Medulla oblongata (tissue), 1 donor: ENCODE data around the gene SLC25A42.
"Not testable (repeated sequence)": the region's sequence is repeated elsewhere in the genome, so short reads cannot be mapped to it uniquely, and the experiment has no call there.

Experiments
- DNase-seq: peaks from one replicate; pipeline ENCODE4 v3.0.0-alpha.2; 2015; ENCODE audit errors: extremely low spot score

The SLC25A42 gene

DNA sequence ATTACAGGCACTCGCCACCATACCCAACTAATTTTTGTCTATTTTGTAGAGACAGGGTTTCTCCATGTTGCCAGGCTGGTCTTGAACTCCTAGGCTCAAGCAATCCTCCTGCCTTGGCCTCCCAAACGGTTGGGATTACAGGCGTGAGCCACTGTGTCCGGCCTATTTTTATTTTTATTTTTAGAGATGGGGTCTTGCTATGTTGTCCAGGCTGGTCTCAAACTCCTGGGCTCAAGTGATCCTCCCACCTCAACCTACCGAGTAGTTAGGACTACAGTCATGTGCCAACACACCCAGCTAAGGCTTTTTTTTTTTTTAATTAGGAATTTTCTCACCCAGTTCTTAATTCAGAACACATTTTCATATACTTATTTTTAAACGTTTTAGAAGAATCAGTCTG lies 71.9 kb downstream of the SLC25A42 start:
- not testable (repeated sequence) for DNase-seq

DNA sequence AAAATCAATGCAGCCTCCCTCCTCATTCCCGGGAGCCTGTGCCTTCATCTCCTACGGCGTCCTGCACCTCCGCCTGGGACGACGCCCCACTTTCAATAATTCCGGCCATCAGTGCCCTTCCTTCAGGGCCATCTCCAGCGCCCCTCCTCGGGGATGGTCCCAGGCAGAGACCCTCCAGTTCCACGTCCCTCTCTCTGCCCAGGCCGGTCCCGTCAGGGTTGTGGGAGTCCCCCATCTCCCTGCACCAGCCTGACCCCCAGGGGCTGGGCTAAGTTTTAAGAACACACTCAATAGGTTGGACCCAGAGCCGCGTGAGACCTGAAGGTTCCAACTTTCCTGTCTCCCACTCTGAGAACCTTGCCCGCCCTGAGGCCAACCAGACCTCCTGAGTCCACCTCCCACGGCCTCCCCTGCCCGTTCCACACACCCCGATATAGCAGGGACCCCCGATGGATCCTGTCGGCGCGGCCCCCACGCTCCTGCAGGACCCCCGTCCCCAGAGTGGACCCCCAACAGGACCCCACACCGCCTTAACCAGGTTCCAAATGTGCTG lies 73.8 kb downstream of the SLC25A42 start:
- no peak for DNase-seq

DNA sequence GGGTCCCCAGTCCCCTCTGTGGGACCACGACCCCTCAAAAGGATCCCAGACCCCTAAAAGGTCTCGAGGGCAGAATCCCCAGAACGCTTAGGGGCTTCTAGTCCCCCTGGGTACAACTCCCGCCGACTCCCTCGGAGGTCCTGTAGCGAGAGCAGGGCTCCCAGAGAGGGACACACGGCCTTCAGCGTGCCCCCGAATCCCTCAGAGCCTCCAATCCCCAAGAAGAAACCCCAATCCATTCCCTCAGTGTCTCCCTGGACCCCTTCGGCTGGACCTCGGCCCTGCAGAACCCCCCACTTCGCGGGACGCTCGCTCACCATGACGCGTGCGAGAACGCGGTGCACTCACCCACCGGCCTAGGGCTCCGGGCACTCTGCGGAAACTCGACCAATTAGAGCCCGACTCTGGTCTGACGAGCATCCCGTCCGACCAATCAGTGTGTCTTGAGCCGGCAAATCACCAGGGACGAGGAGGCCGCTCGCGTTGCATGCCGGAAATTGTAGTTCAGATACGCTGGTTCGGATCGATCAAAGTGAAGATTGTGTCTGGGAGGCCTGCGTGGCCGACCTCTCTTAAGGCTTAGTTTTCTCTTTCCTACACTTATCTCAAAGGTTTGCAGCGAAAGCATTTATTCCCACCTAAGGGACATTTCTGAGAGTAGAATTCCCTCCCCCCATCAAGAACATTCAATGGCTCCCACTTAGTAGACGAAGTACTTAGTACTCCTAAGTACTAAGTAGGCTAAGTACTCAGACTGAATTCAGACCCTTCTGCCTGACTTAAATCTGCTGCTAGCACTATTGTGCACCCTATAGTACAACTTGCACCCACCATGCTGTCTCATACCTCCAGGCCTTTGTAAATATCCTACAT lies 74.6 kb downstream of the SLC25A42 start, which contains the start of gene TMEM161A:
TMEM161A (minus strand) TSS at position 370 of the 873 bp plus-strand sequence; CDS start at position 320, 50 bp downstream.
- DNase-seq = peak; percentile 98

DNA sequence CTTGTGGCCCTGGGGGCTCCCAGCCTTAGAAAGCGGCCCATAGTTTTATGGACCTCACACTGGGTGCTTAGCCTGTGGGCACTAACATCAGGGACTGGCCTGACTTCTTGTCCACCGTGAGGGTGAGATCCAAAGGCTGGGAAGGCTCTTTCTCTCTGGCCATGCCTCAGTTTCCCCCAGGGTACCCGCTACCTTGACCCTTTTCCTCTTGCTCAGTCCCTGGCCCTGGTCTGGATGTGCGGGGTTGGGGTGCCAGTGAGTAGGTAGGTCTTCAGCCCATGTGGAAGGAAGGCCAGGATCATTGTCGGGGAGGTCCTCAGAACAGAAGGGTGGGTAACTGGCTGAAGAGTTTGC lies 76.1 kb downstream of the SLC25A42 start:
- no peak for DNase-seq

DNA sequence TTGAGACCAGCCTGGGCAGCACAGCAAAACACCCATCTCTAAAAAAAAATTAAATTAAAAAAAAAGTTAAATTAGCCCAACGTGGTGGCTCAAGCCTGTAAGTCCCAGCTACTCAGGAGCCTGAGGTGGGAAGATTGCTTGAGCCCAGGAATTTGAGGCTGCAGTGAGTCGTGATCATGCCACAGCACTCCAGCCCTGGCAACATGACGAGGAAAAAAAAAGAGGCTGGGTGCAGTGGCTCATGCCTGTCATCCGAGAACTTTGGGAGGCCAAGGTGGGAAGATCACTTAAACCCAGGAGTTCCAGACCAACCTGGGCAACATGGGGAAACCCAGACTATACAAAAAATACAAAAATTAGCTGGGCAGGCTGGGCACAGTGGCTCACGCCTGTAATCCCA lies 76.7 kb downstream of the SLC25A42 start:
- DNase-seq = no peak

DNA sequence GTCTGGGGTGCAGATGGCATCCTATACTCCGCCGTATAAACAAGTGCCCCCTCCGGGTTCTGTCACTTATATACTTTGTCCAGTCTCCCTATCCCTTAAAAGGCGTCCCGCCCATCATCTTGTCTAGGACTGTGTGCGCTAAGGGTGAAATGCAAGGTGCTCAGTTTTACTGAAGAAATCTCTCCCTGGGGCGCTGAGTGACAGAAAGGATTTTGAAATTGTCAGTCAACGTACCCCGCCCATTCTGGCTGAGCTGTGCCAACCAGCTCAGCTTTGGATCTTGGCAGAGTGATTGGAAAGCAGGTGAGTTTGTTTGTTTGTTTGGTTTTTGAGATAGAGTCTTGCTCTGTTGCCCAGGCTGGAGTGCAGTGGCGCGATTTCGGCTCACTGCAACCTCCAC lies 78.6 kb downstream of the SLC25A42 start:
- no peak for DNase-seq

DNA sequence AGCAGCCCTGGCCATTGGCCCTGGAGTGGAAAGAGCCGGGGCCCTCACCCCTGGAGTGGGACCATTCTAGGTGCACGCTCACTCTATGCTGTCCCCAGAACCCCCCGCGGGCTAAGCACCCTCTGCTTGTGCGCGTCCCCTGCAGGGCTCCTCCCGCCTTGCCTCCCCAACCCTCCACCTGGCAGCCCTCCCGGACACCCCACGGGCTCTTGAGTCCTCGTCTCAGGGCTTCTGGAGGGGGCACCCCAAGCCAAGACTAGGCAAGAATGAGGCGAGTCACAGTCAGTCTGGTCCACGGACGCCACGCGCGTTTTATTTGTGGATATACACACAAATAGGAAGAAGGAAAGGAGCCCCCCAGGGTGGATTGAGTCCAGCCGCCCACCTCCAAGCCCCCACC lies 81.5 kb downstream of the SLC25A42 start:
- DNase-seq = no peak

DNA sequence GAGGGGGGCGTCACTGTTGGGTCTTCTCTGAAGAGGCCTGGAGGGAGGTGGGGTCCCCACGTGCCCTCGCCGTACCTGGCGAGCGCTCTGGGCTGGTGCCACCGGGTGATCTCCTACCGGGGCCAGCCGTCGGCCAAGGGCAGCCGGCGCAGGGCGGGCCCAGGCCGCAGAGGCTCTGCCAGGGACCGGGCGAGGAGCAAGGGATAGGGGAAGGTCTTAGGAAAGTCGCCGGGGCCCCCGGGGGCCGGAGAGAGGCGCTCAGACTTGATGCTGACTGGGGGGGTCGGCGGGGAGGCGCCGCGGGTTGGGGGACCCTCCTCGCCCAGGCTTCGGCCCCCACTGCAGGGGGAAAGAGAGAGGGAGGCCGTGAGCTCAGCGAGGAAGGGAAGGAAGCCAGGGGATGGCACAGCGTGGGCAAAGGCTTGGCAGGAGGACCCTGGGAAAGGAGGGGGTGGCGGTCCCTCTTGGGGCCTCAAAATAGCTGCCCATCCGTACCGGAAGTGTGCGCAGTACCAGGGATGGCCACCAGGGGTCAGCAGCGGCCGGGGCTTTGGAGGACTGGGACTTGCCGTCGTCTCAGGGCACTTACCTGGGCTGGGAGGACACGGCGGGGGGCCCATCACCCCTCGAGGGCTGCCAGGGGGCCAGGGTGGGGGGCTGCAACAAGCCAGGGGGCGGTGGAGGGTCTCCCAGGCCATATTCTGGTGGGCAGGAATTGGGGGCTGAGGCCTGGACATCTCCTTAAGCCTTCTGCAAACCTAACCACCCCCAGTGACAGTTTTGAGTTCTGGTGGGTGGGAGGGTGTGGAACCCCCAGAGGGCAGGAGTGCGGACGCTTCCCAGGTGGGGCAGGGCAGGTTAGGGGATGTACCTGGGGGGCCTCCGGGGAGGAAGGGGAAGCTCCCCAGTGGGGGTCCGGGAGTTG lies 82.2 kb downstream of the SLC25A42 start:
- DNase-seq = peak; percentile 47

DNA sequence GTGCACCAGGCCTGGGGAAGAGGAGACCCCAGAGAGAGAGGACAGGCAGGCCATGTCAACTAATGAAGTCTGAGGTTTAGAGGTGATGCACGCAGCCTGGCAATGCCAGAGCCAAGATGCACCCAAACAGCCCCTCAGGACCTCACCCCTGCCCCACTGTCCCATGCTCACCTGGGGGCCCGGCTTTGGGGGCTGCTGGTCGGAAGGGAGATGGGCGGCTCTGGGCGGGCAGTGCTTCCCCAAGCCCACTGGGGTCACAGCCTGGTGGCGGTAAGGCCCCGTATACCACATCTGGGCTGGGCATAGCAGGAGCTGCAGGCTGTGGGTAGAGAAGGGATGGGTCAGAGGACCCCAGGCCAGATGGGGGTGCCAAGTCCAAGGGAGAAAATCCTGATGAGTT lies 83.1 kb downstream of the SLC25A42 start:
- DNase-seq = no peak

DNA sequence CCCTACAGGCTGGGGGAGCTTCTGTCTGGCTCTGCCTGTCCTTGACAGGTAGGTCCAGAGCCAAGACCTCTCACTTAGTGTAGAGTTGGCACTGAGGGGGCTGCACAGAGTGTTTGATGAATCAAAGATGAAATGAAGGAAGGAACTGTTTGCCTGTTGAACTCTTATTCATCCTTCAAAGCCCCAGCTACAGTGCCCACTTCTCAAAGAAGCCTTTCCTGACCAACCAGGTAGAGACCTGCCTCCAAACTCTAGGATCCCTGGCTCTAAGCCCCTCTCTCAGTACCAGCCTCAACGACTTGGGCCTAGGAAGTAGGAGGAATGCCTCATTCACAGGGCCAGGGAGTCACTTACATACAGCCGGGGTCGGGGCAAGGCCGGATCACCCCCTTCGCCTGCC lies 83.5 kb downstream of the SLC25A42 start:
- no peak for DNase-seq

DNA sequence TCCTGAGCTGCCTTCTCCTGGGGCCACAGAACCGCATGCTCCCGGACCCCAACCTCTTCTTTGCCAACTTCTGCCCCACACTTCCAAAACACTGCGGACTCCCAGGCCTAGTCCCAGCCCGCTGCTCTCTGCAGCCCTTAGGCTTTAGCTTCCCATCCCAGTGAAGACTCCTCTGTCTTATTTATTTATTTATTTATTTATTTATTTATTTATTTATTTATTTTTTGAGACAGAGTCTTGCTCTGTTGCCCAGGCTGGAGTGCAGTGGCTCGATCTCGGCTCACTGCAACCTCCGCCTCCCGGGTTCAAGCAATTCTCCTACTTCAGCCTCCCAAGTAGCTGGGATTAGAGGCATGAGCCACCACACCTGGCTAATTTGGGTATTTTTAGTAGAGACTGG lies 84.7 kb downstream of the SLC25A42 start:
- not testable (repeated sequence) for DNase-seq

DNA sequence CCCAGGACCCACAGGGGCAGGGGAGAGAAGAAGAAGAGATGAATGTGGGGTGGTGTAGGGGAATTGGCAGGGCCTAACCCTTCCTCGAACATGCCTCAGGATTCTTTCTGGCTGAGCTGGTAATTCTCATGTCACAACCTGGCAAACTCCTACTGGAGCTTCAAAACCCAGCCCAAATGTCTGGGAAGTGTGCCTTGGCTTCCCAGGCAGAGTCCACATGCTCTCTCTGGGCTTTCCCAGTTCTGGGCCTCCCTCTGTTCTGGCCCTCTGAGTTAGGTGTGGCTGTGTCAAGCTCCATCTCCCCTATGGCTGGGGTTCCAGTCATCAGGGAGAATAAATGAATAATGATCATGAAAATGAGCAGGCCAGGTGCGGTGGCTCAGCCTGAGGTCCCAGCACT lies 85.6 kb downstream of the SLC25A42 start:
- DNase-seq = no peak

DNA sequence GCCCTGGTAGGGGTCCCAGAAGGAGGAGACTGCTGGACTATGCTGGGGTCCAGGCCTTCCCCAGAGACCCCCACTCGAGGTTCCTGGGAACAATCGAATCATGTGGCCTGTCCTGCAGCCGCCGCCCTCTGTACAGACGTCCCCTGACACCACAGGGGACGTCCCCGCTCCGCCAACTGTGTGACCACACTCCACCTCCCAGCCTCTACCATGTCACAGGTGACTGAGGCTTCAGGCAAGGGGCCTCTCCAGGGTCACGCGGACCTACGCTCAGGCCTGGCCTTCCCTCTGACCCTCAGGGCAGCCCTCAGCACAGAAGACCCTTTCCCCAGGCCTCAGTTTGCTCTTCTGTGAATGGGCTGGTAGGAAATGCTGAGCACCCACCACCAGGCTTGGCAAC lies 87.6 kb downstream of the SLC25A42 start:
- DNase-seq = no peak

DNA sequence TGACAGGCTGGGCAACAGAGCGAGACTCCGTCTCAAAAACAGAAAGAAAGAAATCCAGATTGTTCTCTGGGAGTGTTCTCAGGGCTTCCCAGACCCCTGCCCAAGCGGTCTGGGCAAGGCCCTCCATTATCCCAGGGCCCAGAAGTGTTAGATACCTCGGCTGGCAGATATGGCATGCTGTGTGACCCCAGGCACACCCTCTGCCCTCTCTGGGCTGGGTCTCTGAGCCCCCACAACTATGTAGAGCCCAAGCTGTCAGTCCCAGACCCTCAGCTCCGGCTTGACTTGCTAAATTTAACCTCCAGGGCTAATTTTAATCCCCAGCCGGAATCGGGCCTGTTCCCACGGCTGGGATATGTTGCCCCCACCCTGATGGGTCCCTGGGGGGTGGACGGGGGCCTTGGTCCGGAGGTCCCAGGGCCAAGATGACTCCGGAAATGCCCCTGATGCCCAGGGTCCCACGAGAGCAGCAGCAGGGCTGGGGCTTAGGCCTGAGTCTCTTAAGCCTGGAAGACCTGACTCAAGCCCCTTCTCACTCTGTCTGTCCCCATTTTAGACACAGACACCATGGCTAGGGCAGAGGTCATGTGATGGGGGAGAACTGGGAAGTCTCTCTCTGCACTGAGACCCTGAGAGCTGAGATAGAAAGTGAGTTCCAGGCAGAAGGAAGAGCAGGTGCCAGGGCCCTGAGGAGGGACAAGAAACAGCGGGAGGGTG lies 89.0 kb downstream of the SLC25A42 start:
- DNase-seq = no peak

DNA sequence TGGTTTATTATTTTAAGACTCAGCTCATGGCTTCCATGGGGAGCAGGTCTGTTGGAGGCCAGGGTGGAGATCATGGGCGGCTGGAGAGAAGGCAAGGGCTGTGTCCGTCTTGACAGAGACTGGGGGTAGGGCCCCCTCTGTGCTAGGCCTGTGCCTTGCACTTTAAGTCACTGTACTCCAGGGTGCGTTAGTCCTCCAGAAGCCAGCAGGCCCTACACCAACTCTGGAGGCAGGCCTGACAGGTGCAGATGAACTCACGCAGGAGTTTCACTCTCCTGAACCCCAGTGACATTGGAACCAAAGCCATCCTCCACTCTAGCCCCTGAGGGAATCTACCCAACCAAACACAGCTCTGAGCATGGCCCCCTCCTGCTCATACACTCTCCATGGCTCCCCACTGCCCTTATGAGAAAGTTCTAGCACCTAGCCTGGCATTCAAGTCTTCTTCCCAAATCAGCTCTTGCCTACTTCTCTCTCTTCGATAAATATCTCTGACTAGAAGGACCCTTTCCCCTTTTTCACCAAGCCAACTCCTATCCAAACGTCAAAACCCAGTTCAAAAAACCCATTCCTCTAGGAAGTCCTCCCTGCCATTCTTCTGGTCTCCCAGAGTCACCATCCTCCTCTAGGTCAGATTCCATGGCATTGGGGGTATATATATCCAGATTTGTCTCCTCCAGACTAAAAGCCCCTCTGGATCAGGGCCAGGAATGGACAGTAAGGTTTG lies 91.1 kb downstream of the SLC25A42 start:
- no peak for DNase-seq

DNA sequence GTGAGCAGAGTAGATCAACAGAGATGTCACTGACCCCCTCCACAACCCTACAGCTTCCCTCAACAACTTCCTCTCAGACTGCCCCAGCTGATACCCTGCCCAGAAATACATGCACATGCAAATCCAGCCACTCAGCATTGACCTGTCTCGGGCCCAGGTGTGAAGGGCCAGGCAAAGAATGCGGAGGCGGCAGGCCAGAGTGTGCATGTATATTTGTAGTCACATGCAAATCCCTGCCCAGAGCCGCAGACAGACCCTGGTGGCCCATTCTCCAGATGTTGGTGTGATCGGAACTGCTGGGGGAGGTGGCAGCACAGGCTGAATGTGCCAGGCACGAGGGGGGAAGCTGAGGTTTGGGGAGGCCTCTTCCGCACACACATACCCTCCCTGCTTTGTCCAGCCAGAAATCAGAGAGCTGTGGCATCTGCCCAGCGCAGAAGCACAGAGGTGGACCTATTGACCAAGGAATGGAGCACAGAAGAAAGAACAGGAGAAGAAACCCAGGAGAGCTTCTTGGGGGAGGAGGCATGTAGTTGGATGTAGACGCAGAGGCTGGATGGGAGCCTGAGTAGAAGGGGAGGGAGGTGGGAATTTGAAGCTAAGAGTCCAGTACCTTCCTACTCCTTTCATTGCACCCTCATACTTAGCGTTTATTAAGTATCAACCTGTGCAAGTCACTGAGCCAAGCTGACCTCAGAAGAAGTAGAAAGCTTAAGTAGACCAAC lies 91.9 kb downstream of the SLC25A42 start:
- DNase-seq = no peak

DNA sequence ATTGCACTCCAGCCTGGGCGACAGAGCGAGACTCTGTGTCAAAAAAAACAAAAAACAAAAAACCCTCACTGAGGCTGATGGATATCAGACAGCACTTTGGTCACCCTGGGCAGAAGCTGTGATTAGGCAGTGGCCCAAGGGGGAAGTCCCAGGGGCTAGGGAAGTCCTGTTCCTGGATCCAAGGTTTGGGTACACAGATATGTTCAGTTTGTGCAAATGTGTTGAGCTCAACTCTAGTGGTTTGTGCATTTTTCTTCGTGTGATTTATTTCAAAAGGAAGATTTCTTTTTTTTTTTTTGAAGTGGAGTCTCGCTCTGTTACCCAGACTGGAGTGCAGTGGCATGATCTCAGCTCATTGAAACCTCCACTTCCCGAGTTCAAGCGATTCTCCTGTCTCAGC lies 94.0 kb downstream of the SLC25A42 start:
- DNase-seq = no peak

DNA sequence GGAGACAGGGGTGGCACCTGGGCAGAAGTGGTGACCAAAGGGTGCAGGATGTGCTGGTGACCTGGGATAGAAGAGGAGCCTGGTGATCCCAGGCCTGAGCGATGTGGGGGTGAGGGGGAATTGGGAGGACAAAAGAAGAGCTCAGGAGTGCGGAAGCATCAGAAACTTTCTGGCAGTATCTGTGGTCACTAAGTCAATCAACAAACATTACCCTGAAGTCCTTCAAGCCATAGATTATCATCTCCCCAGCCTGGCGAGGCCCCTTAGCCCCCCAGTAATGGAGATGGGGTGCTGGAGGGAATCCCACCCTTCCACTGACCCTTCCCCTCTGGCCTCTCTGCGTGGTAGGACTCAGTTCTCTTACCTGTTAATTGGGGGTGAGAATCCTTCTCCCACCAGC lies 95.7 kb downstream of the SLC25A42 start:
- DNase-seq = no peak

DNA sequence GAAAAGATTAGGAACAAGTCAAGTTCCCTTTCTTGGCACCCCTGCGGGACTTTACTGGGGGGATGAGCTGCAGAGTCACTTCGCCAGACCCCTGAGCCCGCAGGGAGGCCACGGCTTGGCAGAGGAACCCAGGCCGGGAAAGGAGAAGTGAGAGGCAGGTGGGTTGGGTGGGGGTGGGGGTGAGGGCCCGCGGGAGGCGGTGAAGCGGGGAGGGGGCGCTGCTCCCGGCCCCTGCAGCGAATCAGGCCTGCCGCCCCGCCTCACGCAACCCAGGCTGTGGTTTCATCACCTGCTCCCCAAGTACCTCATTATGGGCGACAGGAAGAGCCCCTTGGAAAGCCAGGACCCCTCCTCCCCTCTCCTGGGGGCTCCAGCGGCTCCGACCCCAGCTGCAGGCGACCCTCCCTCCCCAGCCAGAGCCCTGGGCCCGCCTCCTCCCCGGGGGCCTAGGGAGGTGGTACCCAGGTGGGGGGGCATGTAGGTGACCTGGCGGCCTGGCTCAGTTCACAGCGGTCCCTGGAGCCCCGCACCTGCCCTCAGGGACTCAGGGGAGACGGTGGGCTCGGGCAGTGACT lies 96.8 kb downstream of the SLC25A42 start:
- DNase-seq = no peak

DNA sequence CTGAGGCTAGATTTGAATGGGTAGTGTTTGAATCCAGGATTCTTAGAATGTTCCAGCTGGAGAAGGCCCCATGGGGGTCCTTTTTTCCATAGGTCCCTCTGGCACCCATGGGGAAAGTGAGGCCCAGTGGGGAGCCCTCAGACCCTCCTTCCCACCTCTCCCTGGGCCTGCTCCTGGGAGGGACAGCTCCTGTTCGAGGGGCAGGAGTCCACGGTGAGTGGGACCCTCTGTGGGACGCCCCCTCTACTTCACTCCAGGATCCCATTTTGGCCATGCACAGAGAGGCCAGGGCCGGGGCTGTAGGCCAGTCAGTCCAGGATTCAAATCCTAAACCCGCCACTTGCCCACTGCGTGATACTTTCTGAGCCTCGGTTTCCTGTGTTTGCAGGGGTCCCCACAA lies 98.7 kb downstream of the SLC25A42 start:
- DNase-seq = no peak
